Effector memory CD8-positive, alpha-beta T cell (primary cell): Measurements from ENCODE around the gene FAM151B.
"Not testable (repeated sequence)": the region's sequence is repeated elsewhere in the genome, so short reads cannot be mapped to it uniquely, and the experiment has no call there.

Experiments used
- ATAC-seq: fragments of 150-1000 bp; cut with Tn5 transposase; replicated peaks from 2 replicates; pipeline ENCODE4 v1.10.0; 2021; ENCODE audit warnings: mild to moderate bottlenecking, moderate library complexity
- DNase-seq, 3 experiments: peaks; one replicate each; pipeline ENCODE4 v3.0.0; 2021
- H3K27ac Mint-ChIP-seq, 2 donors: one replicate each; pipeline ENCODE4 v1.8.0; 2022; ENCODE audit warnings: mild to moderate bottlenecking in 2 of 2, mixed read lengths in 2 of 2, moderate library complexity in 2 of 2
- H3K27me3 Mint-ChIP-seq, 2 donors: one replicate each; pipeline ENCODE4 v1.8.0; 2022; ENCODE audit warnings: mixed read lengths in 2 of 2
- H3K36me3 Mint-ChIP-seq: one replicate; pipeline ENCODE4 v1.8.0; 2022; ENCODE audit warnings: mild to moderate bottlenecking, moderate library complexity, mixed read lengths; ENCODE audit not compliant: insufficient read depth
- H3K4me1 Mint-ChIP-seq, 2 donors: one replicate each; pipeline ENCODE4 v1.8.0; 2022; ENCODE audit warnings: low read depth in 2 of 2, mixed read lengths in 2 of 2
- H3K4me3 Mint-ChIP-seq, 2 donors: one replicate each; pipeline ENCODE4 v1.8.0; 2022; ENCODE audit warnings: mild to moderate bottlenecking in 2 of 2, mixed read lengths in 2 of 2, moderate library complexity in 2 of 2
- H3K9me3 Mint-ChIP-seq, 2 donors: one replicate each; pipeline ENCODE4 v1.8.0; 2022; ENCODE audit warnings: mixed read lengths in 2 of 2
- total RNA-seq, 9 experiments: gene quantifications; one replicate each; lab custom pipeline; 2026; lab: John Stamatoyannopoulos, UW

The FAM151B gene
- 0 to 0.78 (median 0.43) reads per million in 9 experiments for total RNA-seq

- peak within 1 kb of the TSS; percentile 53 to 64 for H3K4me3 Mint-ChIP-seq
- H3K36me3 Mint-ChIP-seq: peaks cover 2% of the 10 kb centered on the region
- peaks cover 4 to 6% of the 10 kb centered on the region in 2 donors for H3K4me1 Mint-ChIP-seq
- no peak within 1 kb of the TSS for H3K27ac Mint-ChIP-seq
- ATAC-seq (peak; percentile 50), DNase-seq (peak; percentile 2 to 4 (median 3))
- H3K27me3 Mint-ChIP-seq: peaks cover 49 to 69% of the 10 kb centered on the region in 2 donors
- peaks cover 0 to 4% of the 10 kb centered on the region in 2 donors for H3K9me3 Mint-ChIP-seq
Measured at GRCh38 chr5:80487829-80488721, at the start of gene FAM151B. FAM151B (plus strand) TSS chr5:80488100; CDS start chr5:80488124, 24 bp downstream.

- no peaks in the 10 kb centered on the region for H3K4me1 Mint-ChIP-seq
- peaks cover 19% of the 10 kb centered on the region for H3K36me3 Mint-ChIP-seq
- H3K27me3 Mint-ChIP-seq: no peaks in the 10 kb centered on the region
- no peak overlapping the region for H3K27ac Mint-ChIP-seq
- ATAC-seq (no peak), DNase-seq (no peak)
- no peaks in the 10 kb centered on the region for H3K9me3 Mint-ChIP-seq
- H3K4me3 Mint-ChIP-seq: no peak overlapping the region
Measured at GRCh38 chr5:80438739-80439138, 49.2 kb upstream of the FAM151B start.

GRCh38 chr5:80439213-80439612, 48.7 kb upstream of the FAM151B start:
- no peak for ATAC-seq
- no peaks in the 10 kb centered on the region for H3K27me3 Mint-ChIP-seq
- no peaks in the 10 kb centered on the region for H3K4me1 Mint-ChIP-seq
- H3K36me3 Mint-ChIP-seq: peaks cover 19% of the 10 kb centered on the region
- no peak overlapping the region for H3K27ac Mint-ChIP-seq
- H3K9me3 Mint-ChIP-seq: no peaks in the 10 kb centered on the region
- no peak for DNase-seq
- H3K4me3 Mint-ChIP-seq: no peak overlapping the region

- H3K4me3 Mint-ChIP-seq: no peak overlapping the region
- no peaks in the 10 kb centered on the region for H3K27me3 Mint-ChIP-seq
- no peaks in the 10 kb centered on the region for H3K4me1 Mint-ChIP-seq
- H3K9me3 Mint-ChIP-seq: no peaks in the 10 kb centered on the region
- peaks cover 25% of the 10 kb centered on the region for H3K36me3 Mint-ChIP-seq
- DNase-seq (no peak), ATAC-seq (no peak)
- no peak overlapping the region for H3K27ac Mint-ChIP-seq
Measured at GRCh38 chr5:80442742-80443141, 45.2 kb upstream of the FAM151B start.

- peaks cover 51% of the 10 kb centered on the region for H3K36me3 Mint-ChIP-seq
- H3K27ac Mint-ChIP-seq: no peak overlapping the region
- H3K9me3 Mint-ChIP-seq: no peaks in the 10 kb centered on the region
- no peak overlapping the region for H3K4me3 Mint-ChIP-seq
- no peak for ATAC-seq
- no peaks in the 10 kb centered on the region for H3K4me1 Mint-ChIP-seq
- H3K27me3 Mint-ChIP-seq: no peaks in the 10 kb centered on the region
- no peak for DNase-seq
Measured at GRCh38 chr5:80453366-80453765, 34.5 kb upstream of the FAM151B start.

- H3K4me3 Mint-ChIP-seq: no peak overlapping the region
- H3K27ac Mint-ChIP-seq: no peak overlapping the region
- DNase-seq: no peak
- H3K36me3 Mint-ChIP-seq: peaks cover 30% of the 10 kb centered on the region
- peaks cover 0 to 6% of the 10 kb centered on the region in 2 donors for H3K9me3 Mint-ChIP-seq
- ATAC-seq: no peak
- no peaks in the 10 kb centered on the region for H3K4me1 Mint-ChIP-seq
- no peaks in the 10 kb centered on the region for H3K27me3 Mint-ChIP-seq
Measured at GRCh38 chr5:80463269-80463668, 24.6 kb upstream of the FAM151B start.

GRCh38 chr5:80466669-80467485, 21.0 kb upstream of the FAM151B start:
- H3K27ac Mint-ChIP-seq: no peak overlapping the region
- peaks cover 27% of the 10 kb centered on the region for H3K36me3 Mint-ChIP-seq
- ATAC-seq: no peak
- no peaks in the 10 kb centered on the region for H3K27me3 Mint-ChIP-seq
- no peaks in the 10 kb centered on the region for H3K4me1 Mint-ChIP-seq
- no peak for DNase-seq
- H3K9me3 Mint-ChIP-seq: peaks cover 6 to 16% of the 10 kb centered on the region in 2 donors
- H3K4me3 Mint-ChIP-seq: no peak overlapping the region

GRCh38 chr5:80468131-80468530, 19.8 kb upstream of the FAM151B start:
- no peak for ATAC-seq
- Mint-ChIP-seq H3K4me3 (no peak overlapping the region), H3K27me3 (no peaks in the 10 kb centered on the region), H3K4me1 (no peaks in the 10 kb centered on the region), H3K27ac (no peak overlapping the region), H3K36me3 (peaks cover 27% of the 10 kb centered on the region), H3K9me3 (peaks cover 6 to 18% of the 10 kb centered on the region in 2 donors)
- no peak for DNase-seq

- not testable (repeated sequence) for H3K27me3 Mint-ChIP-seq, H3K4me1 Mint-ChIP-seq, H3K27ac Mint-ChIP-seq, H3K4me3 Mint-ChIP-seq, DNase-seq, ATAC-seq
- Mint-ChIP-seq H3K9me3 (peaks cover 0 to 18% of the 10 kb centered on the region in 2 donors), H3K36me3 (peaks cover 39% of the 10 kb centered on the region)
Measured at GRCh38 chr5:80470631-80471030, 17.3 kb upstream of the FAM151B start.

- Mint-ChIP-seq H3K27me3 (no peaks in the 10 kb centered on the region), H3K27ac (no peak overlapping the region), H3K4me3 (no peak overlapping the region), H3K4me1 (no peaks in the 10 kb centered on the region), H3K36me3 (peaks cover 31% of the 10 kb centered on the region), H3K9me3 (peaks cover 0 to 9% of the 10 kb centered on the region in 2 donors)
- ATAC-seq (no peak), DNase-seq (no peak)
Measured at GRCh38 chr5:80474929-80475328, 13.0 kb upstream of the FAM151B start.

GRCh38 chr5:80479713-80480112, 8.2 kb upstream of the FAM151B start:
- H3K27ac Mint-ChIP-seq: no peak overlapping the region
- ATAC-seq: no peak
- H3K27me3 Mint-ChIP-seq: peaks cover 0 to 2% of the 10 kb centered on the region in 2 donors
- no peaks in the 10 kb centered on the region for H3K4me1 Mint-ChIP-seq
- no peak overlapping the region for H3K4me3 Mint-ChIP-seq
- H3K9me3 Mint-ChIP-seq: peaks cover 5 to 8% of the 10 kb centered on the region in 2 donors
- H3K36me3 Mint-ChIP-seq: peaks cover 11% of the 10 kb centered on the region
- no peak for DNase-seq

GRCh38 chr5:80480354-80480753, 7.5 kb upstream of the FAM151B start:
- no peak overlapping the region for H3K27ac Mint-ChIP-seq
- H3K9me3 Mint-ChIP-seq: peaks cover 5 to 8% of the 10 kb centered on the region in 2 donors
- peaks cover 4 to 9% of the 10 kb centered on the region in 2 donors for H3K27me3 Mint-ChIP-seq
- no peak for DNase-seq
- H3K4me3 Mint-ChIP-seq: no peak overlapping the region
- H3K4me1 Mint-ChIP-seq: no peaks in the 10 kb centered on the region
- no peak for ATAC-seq
- H3K36me3 Mint-ChIP-seq: peaks cover 4% of the 10 kb centered on the region

GRCh38 chr5:80481019-80481893, 6.6 kb upstream of the FAM151B start:
- Mint-ChIP-seq H3K27ac (no peak overlapping the region), H3K9me3 (peaks cover 5 to 8% of the 10 kb centered on the region in 2 donors), H3K36me3 (no peaks in the 10 kb centered on the region), H3K4me1 (no peaks in the 10 kb centered on the region), H3K27me3 (peaks cover 6 to 10% of the 10 kb centered on the region in 2 donors), H3K4me3 (no peak overlapping the region)
- no peak for DNase-seq
- peak; percentile 52 for ATAC-seq
